Heart left ventricle (tissue), 13 donors: Measurements from ENCODE around the gene PTTG1IP.

Experiments used
- POLR2A ChIP-seq, 2 donors: fragments of 450-650 bp; IDR thresholded peaks; one replicate each; pipeline ENCODE4 v1.6.1; 2017; ENCODE audit warnings: antibody characterized with exemption in 2 of 2, mild to moderate bottlenecking in 2 of 2, moderate library complexity in 2 of 2
- TF ChIP-seq, protein P1 (sequence below), 12 donors: fragments of 200-600 bp; sonication (generic) in 4 of 12; IDR thresholded peaks; one replicate each; pipeline versions ENCODE4 v1.5.0 to v1.8.0; 2018 to 2022; ENCODE audit warnings: antibody characterized with exemption in 12 of 12, mild to moderate bottlenecking in 5 of 12
- donor health status: ischemic (EF 13 %, LVEDD 7.1; RV severe dilation, severe dysfunction).
- donor health status: DM: no; HTN: yes; CAD: no.
- donor health status: DM: no; HTN: no; CAD: no.
- donor health status: ischemic (EF 25% LVEDD 6.9; RV normal size, moderate dysfunction).
- donor health status: ischemic (EF 25% LVEDD 5.7; RV mildly dilated, moderate dysfunction).
- donor health status: ischemic (EF 35%, LVEDD 5.7; RV mildly dilated, moderate dysfunction).
- donor health status: nonischemic (EF 11% LVEDD 7.7; RV severe dilation, severe dysfunction).
- donor health status: DM: yes; HTN: yes; CAD: no.
- donor health status: PGD.
- donor health status: ischemic (EF 29% LVEDD 5.4; RV normal size, mild dysfunction).
- donor health status: nonischemic (EF 23%, LVEDD 6.1; RV moderate dilation, normal function).

DNA sequence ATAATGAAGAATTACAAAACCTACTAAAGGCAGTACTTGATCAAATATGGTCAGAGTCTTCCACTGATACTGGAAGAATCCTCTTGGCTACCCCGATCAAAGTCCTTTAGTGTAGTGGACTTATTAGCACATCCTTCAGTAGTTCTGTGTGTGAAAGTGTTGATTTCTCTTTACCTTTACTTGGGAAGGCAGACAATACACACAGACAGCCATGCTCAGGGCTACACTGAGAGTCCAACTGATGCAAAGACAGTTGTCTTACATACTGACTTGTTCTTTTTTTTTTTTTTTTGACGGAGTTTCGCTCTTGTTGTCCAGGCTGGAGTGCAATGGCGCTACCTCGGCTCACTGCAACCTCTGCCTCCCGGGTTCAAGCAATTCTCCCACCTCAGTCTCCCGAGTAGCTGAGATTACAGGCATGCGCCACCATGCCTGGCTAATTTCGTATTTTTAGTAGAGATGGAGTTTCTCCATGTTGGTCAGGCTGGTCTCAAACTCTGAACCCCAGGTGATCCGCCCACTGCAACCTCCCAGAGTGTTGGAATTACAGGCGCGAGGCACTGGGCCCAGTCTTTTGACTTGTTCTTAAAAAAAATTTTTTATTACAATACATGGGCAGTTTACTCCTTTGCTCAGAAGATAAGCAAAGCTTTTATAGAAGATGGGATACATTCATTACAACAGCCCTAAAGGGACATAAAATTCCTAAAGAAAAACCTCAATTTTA, 3.5 kb upstream of the PTTG1IP start:
- TF ChIP-seq, protein P1, sequence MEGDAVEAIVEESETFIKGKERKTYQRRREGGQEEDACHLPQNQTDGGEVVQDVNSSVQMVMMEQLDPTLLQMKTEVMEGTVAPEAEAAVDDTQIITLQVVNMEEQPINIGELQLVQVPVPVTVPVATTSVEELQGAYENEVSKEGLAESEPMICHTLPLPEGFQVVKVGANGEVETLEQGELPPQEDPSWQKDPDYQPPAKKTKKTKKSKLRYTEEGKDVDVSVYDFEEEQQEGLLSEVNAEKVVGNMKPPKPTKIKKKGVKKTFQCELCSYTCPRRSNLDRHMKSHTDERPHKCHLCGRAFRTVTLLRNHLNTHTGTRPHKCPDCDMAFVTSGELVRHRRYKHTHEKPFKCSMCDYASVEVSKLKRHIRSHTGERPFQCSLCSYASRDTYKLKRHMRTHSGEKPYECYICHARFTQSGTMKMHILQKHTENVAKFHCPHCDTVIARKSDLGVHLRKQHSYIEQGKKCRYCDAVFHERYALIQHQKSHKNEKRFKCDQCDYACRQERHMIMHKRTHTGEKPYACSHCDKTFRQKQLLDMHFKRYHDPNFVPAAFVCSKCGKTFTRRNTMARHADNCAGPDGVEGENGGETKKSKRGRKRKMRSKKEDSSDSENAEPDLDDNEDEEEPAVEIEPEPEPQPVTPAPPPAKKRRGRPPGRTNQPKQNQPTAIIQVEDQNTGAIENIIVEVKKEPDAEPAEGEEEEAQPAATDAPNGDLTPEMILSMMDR (IDR thresholded peaks at IDR 0.05): no peak
- no peak for TF ChIP-seq POLR2A (IDR thresholded peaks at IDR 0.05)
